ENCODE data around the gene PDE4B.

DNA sequence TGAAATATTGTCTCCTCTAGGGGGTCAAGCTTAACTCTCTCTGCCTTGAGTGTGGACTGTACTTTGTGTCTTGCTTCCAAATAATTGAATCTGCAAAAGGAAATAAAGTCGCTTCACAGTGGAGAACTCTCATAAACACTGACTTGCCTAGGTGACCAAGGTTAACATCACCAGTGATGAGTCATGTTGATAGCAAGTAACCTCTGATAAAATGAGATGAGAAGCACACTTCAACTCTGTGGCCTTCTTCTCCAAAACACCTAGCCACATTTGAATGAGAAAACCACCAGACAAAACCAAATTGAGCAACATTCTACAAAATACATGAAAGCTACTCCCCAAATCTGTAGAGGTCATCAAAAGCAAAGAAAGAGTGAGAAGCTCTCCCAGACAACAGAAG lies 37.6 kb downstream of the PDE4B start:
- no peak for TF ChIP-seq CHD2 (IDR thresholded peaks at IDR 0.05; ENCODE audit: low read length, partially characterized antibody)
- TF ChIP-seq, protein P1, sequence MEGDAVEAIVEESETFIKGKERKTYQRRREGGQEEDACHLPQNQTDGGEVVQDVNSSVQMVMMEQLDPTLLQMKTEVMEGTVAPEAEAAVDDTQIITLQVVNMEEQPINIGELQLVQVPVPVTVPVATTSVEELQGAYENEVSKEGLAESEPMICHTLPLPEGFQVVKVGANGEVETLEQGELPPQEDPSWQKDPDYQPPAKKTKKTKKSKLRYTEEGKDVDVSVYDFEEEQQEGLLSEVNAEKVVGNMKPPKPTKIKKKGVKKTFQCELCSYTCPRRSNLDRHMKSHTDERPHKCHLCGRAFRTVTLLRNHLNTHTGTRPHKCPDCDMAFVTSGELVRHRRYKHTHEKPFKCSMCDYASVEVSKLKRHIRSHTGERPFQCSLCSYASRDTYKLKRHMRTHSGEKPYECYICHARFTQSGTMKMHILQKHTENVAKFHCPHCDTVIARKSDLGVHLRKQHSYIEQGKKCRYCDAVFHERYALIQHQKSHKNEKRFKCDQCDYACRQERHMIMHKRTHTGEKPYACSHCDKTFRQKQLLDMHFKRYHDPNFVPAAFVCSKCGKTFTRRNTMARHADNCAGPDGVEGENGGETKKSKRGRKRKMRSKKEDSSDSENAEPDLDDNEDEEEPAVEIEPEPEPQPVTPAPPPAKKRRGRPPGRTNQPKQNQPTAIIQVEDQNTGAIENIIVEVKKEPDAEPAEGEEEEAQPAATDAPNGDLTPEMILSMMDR (IDR thresholded peaks at IDR 0.05): no peak
- no peak for TF ChIP-seq POLR2A (IDR thresholded peaks at IDR 0.05; ENCODE audit: low read length)
- no peak for TF ChIP-seq RAD21 (conservative IDR thresholded peaks at IDR 0.05 in 1 of 2, IDR thresholded peaks at IDR 0.05 in 1 of 2)
- TF ChIP-seq, protein P2, sequence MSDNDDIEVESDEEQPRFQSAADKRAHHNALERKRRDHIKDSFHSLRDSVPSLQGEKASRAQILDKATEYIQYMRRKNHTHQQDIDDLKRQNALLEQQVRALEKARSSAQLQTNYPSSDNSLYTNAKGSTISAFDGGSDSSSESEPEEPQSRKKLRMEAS (IDR thresholded peaks at IDR 0.05): no peak
- no peak for TF ChIP-seq RCOR1 (IDR thresholded peaks at IDR 0.05; ENCODE audit: low read depth, low read length)
- TF ChIP-seq KDM1A (IDR thresholded peaks at IDR 0.05; ENCODE audit: low read depth): no peak
- TF ChIP-seq, protein P3, sequence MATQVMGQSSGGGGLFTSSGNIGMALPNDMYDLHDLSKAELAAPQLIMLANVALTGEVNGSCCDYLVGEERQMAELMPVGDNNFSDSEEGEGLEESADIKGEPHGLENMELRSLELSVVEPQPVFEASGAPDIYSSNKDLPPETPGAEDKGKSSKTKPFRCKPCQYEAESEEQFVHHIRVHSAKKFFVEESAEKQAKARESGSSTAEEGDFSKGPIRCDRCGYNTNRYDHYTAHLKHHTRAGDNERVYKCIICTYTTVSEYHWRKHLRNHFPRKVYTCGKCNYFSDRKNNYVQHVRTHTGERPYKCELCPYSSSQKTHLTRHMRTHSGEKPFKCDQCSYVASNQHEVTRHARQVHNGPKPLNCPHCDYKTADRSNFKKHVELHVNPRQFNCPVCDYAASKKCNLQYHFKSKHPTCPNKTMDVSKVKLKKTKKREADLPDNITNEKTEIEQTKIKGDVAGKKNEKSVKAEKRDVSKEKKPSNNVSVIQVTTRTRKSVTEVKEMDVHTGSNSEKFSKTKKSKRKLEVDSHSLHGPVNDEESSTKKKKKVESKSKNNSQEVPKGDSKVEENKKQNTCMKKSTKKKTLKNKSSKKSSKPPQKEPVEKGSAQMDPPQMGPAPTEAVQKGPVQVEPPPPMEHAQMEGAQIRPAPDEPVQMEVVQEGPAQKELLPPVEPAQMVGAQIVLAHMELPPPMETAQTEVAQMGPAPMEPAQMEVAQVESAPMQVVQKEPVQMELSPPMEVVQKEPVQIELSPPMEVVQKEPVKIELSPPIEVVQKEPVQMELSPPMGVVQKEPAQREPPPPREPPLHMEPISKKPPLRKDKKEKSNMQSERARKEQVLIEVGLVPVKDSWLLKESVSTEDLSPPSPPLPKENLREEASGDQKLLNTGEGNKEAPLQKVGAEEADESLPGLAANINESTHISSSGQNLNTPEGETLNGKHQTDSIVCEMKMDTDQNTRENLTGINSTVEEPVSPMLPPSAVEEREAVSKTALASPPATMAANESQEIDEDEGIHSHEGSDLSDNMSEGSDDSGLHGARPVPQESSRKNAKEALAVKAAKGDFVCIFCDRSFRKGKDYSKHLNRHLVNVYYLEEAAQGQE (IDR thresholded peaks at IDR 0.05): no peak
- no peak for TF ChIP-seq CEBPB (IDR thresholded peaks at IDR 0.05)

All from A549 (cell line).